B cell (primary cell): ENCODE measurements around the gene NFATC2.

Experiments
- EZH2 ChIP-seq: IDR thresholded peaks from 2 replicates; pipeline ENCODE4 v1.6.1; 2012; ENCODE audit warnings: borderline replicate concordance, low read depth, mild to moderate bottlenecking, moderate library complexity, low read length; ENCODE audit not compliant: insufficient read depth, poor library complexity, severe bottlenecking
- TF ChIP-seq, protein P1 (sequence below): fragments of 200-600 bp; IDR thresholded peaks from one replicate; pipeline ENCODE4 v1.8.0; 2022; ENCODE audit warnings: antibody characterized with exemption, mild to moderate bottlenecking

DNA sequence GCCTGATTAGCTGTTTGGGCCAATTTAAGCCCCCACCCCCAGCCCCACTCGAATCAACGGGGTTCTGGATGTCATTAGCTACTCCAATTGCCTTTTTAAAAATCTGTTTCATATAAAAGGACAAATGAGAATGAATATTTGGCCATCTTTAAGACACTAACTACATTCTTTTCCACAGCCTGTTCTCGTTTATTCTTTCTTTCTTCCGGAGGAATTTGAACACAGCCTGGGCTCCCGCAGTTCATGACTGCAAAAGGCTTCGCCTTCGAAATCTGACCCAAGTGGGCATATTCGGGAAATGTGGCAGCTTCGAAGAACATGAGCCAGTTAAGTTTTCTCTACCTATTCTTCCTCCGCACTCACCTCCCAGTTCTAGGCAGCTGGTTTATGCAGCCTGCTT lies 49.4 kb upstream of the NFATC2 start:
- TF ChIP-seq, protein P1, sequence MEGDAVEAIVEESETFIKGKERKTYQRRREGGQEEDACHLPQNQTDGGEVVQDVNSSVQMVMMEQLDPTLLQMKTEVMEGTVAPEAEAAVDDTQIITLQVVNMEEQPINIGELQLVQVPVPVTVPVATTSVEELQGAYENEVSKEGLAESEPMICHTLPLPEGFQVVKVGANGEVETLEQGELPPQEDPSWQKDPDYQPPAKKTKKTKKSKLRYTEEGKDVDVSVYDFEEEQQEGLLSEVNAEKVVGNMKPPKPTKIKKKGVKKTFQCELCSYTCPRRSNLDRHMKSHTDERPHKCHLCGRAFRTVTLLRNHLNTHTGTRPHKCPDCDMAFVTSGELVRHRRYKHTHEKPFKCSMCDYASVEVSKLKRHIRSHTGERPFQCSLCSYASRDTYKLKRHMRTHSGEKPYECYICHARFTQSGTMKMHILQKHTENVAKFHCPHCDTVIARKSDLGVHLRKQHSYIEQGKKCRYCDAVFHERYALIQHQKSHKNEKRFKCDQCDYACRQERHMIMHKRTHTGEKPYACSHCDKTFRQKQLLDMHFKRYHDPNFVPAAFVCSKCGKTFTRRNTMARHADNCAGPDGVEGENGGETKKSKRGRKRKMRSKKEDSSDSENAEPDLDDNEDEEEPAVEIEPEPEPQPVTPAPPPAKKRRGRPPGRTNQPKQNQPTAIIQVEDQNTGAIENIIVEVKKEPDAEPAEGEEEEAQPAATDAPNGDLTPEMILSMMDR, result no peak
- TF ChIP-seq EZH2, result no peak
